GM12865 (cell line): ENCODE results near the gene CITED1.

ENCODE experiments used
- DNase-seq: peaks from one replicate; pipeline ENCODE4 v3.0.0; 2010; ENCODE audit warnings: low read depth
- H3K4me3 ChIP-seq: 2 replicates; pipeline ENCODE4 v1.5.1; 2011; ENCODE audit warnings: mild to moderate bottlenecking, low read depth, low read length, control low read depth
- TF ChIP-seq, protein P1 (sequence below): IDR thresholded peaks from 2 replicates; pipeline ENCODE4 v1.5.1; 2011; ENCODE audit warnings: low read length, control low read depth, low read depth, inconsistent platforms; ENCODE audit not compliant: insufficient read depth; ENCODE audit errors: missing control alignments

Gene CITED1

DNA sequence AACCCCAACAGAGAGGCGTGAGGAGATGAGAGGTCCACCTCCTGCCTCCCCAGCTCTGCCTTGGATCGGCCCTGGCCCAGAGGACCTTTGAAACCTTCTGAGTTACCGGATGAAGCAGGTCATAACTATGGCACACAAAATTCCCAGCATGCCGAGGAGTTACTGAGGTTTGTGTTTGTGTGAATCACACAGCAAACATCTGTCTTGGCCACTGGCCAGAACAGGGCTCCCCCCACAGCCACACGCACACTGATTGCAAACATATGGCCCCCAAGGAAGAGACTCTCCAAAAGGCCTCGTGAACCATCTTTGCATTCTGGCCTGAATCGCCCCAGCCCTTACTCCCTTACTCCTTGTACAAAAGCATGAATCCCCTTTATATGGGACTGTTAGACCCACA, 47.5 kb downstream of the CITED1 start:
- DNase-seq: no peak
- no peak overlapping the region for H3K4me3 ChIP-seq
- TF ChIP-seq, protein P1, sequence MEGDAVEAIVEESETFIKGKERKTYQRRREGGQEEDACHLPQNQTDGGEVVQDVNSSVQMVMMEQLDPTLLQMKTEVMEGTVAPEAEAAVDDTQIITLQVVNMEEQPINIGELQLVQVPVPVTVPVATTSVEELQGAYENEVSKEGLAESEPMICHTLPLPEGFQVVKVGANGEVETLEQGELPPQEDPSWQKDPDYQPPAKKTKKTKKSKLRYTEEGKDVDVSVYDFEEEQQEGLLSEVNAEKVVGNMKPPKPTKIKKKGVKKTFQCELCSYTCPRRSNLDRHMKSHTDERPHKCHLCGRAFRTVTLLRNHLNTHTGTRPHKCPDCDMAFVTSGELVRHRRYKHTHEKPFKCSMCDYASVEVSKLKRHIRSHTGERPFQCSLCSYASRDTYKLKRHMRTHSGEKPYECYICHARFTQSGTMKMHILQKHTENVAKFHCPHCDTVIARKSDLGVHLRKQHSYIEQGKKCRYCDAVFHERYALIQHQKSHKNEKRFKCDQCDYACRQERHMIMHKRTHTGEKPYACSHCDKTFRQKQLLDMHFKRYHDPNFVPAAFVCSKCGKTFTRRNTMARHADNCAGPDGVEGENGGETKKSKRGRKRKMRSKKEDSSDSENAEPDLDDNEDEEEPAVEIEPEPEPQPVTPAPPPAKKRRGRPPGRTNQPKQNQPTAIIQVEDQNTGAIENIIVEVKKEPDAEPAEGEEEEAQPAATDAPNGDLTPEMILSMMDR: no peak

DNA sequence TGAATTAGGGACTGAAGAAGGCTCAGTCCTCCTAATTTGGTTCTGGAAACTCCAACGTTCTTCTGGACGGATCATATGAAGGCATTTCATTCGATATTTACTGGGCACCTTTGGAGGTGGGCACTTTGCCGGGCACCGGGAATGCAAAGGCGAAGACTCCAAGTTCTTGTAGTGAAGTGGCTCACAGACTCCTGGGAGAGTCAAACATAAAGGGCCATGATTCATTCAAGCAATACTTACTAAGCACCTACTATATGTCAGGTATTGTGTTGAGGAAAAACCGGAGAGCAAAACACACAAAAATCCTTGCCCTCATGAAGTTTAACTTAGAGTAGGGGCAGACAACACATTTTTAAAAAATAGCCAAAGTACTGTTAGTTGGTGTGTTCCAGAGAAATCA, 49.9 kb downstream of the CITED1 start:
- no peak overlapping the region for H3K4me3 ChIP-seq
- DNase-seq: no peak

DNA sequence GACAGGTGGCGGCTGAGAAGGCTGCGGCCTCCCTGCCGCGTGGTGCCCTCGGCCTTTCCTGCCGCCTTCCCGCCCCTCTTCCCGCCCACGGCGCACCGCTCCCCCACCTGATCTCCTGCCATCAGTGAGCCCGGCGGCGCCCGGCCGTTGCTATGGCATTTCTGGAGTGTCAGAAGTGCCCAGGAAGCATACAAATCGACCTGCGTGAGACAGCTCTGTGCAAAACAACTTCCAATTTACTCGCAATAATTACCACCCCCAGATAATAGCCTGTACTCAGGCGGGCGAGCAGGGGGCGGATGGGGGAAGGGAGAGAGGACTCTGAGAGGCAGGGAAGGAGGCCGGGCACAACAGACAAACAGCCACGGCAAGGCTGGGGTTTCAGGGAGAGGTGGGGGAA, 50.3 kb downstream of the CITED1 start:
- no peak overlapping the region for H3K4me3 ChIP-seq
- TF ChIP-seq, protein P1: no peak
- no peak for DNase-seq

More for the DNA sequence above, 49.9 kb downstream of the CITED1 start:
- TF ChIP-seq, protein P1: no peak

DNA sequence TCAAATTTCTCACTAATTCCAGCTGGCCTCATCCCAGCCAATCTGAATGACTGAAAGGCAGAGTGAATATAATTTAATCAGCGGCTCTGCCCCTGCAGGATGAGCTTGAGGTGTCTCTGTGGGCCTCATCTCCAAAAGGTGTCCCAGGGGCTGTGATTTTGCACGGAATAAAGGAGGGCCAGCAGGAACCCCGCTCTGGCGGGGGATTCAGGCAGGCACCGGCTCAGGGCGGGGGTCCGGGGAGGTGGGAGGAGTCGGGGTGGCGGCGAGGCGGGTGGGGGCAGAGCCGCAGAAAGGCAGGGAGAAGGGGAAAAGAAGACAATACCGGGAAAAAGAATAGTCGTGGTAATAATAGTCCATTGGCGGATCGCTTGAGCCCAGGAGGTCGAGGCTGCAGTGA, 50.9 kb downstream of the CITED1 start:
- TF ChIP-seq, protein P1: no peak
- DNase-seq: no peak
- H3K4me3 ChIP-seq: no peak overlapping the region

DNA sequence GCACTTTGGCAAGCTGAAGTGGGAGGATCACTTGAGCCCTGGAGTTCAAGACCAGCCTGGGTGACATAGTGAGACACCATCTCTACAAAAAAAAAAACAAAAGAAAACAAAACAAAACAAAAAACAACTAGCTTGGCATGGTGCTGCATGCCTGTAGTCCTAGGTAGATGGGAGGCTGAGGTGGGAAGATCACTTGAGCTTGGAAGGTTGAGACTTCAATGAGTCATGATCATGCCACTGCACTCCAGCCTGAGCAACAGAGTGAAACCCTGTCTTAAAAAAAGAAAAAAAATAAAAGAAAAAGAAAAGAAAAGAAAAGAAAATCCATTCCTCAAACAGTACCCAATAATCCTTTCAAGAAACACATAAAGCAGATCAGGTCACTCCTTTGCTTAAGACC, 52.0 kb downstream of the CITED1 start:
- TF ChIP-seq, protein P1: no peak
- no peak for DNase-seq
- H3K4me3 ChIP-seq: no peak overlapping the region
